Activated CD8-positive, alpha-beta memory T cell treated with anti-CD3 and anti-CD28 coated beads for 24 hours (primary cell): Measurements from ENCODE around the gene NQO1.
"Not testable (repeated sequence)": the region's sequence is repeated elsewhere in the genome, so short reads cannot be mapped to it uniquely, and the experiment has no call there.

ENCODE experiments used
- DNase-seq: peaks from one replicate; pipeline ENCODE4 v3.0.0-alpha.2; 2020

The NQO1 gene

DNA sequence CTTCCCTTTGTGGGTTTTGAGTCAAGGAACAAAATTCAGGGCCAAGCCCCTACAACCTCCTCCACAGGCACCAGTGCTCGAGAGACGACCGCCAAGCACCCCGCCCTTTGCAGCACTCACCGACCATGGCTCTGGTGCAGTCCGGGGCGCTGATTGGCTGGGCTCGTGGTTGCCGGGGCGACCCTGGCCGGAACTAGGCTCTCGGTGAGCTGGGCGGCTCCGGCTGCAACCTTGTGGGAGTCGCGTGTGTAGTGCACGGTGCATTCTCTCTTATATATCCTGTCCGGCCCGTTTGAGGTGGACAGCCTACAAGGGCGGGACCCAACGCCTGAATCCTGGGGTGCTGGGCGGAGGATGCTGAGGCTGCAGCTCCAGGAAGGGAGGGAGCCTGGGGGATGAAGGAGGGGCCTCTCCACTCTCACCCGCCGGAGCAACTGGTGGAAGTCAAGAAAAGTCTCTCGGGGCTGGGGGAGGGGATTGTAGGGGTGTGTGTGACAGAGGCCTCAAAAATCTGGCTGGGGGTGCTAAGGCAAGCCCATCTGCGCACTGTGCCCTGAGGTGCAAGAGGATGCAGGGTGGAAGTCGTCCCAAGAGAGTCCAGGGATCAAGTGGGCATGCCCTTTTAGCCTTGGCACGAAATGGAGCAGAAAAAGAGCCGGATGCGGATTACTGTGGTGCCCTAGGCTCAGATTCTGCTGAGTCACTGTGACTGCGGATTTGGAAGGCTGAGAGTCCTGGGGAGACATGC lies at the start of gene NQO1:
Gene NQO1, minus strand, starts transcription at position 248 of the 748 bp plus-strand sequence. Its CDS starts 121 bp downstream, at position 127.
- peak; percentile 95 for DNase-seq

DNA sequence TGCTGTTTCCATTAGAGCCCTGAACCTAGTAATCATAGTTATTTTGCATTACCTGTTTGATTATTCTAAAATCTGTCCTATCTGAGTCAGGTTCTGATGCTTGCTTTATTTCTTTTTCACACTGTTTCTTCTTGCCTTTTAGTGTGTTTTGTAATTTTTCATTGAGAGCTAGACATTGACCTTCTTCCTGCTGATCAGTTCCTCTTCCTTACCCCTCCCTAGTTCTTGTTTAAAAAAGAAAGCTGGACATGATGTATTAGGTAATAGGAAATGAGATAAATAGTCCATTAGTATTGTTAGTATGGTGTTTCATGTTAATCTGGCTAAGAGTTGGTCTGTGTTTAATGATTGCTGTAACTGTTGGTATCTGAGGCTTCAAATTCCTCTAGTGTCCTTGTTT lies 49.2 kb upstream of the NQO1 start:
- no peak for DNase-seq

DNA sequence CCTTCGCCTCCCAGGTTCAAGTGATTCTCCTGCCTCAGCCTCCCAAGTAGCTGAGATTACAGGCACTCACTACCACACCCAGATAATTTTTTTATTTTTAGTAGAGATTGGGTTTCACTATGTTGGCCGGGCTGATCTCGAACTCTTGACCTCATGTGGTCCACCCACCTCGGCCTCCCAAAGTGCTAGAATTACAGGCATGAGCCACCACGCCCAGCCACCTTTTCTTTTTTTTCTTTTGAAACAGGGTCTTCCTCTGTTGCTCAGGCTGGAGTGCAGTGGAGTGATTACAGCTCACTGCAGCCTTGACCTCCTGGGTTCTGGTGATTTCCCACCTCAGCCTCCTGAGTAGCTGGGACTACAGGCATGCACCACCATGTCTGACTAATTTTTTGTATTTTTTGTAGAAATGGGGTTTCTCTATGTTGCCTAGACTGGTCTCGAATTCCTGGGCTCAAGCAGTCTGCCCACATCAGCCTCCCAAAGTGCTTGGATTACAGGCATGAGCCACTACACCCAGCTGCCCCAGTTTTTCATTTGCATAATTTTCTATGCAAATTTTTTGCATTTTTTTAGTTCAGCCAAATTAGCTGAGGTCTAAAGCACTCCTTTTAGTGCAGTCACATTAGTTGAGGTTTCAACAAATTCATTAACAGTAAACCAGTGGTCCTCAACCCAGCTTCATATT lies 47.0 kb upstream of the NQO1 start:
- no peak for DNase-seq

DNA sequence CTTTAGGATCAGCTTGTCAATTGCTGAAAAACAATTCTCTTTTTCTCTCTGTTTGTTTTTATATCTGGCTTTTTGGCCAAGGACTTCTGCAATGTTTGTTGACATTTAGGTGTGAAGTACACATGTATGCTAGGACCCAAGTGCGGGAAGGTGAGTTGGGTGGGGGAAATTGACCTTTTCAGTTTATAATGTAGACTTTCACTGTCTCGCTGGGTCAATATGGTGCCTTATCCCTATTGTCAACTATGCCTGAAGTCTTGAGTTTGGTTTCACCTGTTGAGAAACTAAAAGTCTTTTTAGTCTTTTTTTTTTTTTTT lies 45.2 kb upstream of the NQO1 start:
- no peak for DNase-seq

DNA sequence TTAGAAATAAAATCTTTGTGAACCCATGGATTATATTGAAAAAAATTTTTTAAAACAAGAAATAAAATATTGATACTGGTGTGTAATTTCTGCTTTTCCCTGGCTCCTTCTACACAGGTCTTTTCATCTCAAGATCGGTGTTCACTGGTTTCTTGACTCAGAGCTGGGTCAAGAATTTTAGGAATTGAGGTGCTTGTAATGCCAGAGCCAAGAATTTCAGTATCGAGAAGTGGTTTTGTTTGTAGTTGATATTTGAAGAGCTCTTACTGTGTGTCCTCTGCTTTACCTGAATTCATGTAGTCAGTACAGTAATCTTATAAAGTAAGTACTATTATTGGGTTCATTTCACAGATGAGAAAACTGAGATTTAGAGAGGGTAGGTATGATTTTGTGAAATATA lies 43.0 kb upstream of the NQO1 start:
- no peak for DNase-seq

DNA sequence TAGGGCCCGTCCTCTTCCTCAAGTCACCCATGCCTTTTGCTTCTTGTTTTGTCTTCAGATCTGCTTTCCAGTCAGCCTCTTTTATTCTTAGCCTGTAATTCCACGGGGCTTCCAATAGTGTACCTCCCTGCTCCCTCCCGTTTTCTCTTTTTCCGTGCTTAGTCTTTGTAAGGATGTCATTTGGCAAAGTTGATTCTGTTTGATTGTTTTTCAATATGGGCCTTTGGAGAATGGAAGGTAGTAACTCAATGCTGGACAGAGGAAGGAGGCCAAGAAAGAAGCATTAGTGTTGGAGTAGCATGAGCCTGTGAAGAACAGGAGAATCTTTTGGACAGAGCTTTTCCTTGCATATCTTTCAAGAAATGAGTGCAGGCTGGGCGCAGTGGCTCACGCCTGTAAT lies 42.3 kb upstream of the NQO1 start:
- no peak for DNase-seq

DNA sequence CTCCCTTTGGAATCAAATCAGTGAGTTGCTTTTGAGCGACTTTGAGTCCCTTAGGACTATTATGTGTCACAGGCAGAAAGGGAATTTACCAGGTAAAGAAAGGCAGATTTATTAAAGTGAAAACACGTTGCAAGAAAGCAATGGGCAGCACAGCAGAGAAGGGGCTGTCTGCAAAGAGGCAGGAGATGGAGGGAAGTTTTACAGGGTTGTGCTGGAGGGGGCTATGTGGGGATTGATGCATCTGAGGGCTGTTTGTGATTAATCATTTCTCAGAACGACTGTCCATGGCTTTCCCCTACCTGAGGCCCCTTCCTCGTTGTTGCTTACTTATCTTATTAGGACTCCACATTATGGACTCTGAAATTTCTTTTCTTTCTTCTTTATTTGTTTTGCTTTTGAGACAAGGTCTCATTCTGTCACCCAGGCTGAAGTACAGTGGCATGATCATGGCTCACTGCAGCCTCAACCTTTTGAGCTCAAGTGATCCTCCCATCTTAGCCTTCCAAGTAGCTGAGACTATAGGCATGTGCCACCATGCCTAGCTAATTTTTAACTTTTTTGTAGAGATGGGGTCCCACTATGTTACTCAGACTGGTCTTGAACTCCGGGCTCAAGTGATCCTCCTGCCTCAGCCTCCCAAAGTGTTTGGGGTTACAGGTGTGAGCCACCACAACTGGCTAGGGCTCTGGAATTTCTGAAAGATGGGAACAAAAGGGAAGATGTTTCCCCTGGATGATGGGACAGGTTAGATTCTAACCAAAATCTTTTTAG lies 41.3 kb upstream of the NQO1 start:
- DNase-seq, result no peak

DNA sequence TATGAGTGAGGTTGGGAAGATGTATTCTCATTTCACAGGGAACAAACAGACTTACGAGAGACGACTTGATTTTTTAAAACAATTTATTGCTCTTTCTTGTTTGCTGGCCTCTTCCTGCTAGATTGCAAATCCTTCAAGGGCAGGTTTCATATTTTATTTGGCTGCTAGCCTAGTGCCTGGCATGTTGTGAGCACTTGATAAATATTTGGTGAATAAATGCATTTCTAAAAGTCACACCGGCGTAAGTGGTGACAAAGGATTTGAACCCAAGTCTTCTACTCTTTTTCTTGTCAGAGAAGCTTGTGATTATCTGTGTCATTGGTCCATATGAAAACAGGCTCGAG lies 37.2 kb upstream of the NQO1 start:
- no peak for DNase-seq

DNA sequence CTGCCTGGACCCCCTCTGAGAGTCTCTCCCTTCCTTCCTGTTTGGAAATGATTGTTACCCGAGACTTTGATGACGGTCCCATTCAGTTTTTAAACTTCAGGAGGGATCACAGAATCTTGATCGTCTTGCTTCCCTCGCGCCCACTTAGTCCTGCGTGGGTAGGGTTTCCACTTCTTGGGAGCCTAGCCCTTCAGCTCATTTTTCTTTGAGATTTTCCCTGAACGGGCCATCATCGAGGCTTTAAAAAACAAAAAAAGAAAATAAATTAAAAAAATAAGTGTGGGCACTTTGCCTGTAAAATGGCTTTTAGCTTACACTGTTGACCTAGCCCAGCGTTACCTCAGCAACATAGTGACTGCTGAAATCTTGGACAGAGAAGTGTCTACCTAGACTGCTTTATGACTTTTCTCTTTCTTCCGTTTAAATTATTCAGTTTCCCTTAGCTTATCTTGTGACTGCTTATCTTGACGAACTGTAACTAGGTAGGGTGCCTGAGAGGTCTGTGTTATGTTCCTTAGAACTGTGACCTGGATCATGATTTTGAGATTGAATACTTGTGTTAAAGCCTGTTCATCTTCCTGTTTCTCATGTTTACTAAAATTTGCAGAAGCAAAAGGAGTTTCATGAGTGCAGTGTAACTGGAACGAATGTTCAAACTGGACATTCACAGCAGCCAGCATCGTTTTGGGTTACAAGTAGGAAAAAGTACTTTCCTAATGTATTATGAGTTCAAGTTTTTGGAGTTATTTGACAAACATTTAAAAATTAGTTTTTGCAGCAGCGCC lies 36.6 kb upstream of the NQO1 start:
- no peak for DNase-seq

DNA sequence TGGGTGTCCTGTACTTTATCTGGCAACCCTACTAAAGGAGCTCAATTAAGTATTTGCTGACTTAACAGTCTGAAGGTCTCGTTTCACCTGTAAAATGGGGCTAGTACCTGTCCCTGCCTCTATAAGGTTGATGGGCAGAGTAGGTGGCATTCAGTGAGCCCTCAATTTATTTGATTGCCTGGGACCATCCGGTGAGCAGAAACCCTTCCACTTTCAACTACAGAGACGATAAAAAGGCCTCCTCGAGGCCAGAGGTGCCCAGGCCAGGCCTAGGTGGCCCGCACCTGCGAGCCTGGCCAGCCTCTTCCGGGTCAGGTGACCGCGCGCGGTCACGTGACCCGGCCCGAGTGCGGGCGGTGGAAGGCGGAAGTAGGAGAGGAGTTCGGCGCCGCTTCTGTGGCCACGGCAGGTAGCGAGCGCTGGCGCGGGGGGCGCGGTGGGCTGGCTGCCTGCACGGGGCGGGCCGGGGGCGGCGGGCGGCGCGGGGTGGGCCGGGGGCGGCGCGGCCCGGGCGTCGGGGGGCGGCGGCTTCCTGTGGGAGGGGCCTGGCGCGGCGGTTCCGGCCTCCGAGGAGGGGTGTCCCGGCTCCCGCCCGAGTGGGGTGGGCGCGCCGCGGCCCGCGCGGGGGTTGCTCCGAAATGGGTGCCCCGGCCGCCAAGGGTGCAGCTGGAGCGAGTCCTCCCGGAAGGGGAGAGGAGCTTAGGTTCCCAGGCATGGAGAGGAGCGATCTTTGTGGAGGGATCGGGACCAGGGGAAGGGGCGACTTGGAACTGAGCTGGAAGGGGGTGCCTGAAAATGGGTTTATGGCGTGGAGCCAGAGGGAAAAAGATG lies 35.8 kb upstream of the NQO1 start, which contains the start of gene WWP2:
Gene WWP2, plus strand, starts transcription at position 350 of the 831 bp plus-strand sequence. CDS start 24,679 bp downstream, outside the sequence.
- peak; percentile 91 for DNase-seq

DNA sequence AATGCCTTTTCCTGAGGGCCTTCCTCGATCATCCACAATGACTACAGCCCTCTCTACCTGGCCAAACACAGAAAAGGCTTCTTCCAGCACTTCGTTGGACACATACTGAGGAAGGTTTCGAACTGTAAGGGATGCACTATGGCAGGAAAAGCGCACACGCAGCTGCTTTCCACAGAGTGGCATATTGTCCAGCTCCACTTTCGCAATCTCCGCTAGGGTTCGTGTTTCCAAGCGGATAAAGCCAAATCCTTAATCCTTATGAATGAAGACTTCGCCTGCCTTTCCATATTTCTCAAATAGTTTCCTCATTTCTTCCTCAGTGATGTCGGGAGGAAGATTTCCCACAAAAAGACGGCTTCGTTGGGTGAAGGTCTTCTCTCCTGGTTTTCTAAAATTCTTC lies 31.0 kb upstream of the NQO1 start:
- DNase-seq, result not testable (repeated sequence)

DNA sequence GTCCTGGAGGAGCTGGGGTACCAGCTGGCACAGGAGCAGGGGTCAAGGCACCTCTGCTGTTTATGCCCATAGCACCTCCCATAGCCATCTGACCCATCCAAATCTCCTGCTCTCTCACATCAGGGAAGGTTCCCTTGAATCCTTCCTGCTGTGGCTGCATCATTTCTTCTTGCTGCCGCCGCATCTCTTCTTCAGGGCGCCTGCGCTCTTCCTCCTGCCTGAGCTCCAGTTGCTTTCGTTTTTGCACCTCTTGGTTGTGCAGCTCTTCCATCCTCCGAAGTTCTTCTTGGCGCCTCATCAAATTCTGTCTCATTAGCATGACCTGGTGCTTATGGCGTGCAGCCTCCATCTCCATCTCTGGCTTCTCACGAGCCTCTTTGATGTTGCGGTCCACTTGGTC lies 30.3 kb upstream of the NQO1 start:
- DNase-seq, result no peak

DNA sequence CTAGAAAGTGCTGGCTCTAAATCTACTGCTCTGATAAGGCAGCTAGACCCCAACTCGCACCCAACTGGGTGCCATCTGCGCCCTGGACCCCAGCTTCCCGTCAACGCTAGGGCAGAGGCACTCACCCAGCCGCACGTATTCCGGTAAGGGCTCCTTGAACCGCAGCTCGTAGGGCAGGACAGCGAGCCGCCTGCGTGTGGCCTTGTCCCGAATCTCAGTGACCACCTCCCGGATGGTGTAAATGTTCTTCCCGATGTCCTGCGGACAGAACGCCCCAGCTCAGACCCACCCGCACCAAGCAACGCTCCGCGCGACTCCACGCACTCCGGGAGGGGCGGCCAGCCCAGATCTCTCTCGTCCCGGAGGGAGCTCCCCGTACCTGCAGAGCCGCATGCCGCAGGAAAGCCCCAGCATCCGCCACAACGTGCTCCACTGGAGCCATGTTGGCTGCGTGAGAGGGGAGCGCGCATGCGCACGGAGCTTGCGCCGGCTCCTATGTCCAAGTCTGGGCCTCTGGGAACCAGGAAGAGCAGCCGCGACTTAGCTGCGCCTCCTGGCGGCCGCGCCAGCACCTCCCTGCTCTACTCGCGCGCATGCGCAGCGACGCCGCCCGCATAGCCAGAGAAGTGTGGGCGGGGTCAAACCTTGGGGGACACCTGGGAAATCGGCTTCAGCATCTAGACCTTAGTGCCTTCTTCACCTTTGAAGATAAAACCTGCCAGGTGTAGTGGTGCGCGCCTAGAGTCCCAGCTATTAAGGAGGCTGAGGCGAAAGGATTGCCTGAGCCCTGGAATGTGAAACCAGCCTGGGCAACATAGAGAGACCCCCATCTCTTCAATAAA lies 28.3 kb upstream of the NQO1 start, which contains the start of gene NOB1:
Gene NOB1, minus strand, starts transcription at position 458 of the 842 bp plus-strand sequence. Its CDS starts 16 bp downstream, at position 442.
- DNase-seq, result peak; percentile 96

DNA sequence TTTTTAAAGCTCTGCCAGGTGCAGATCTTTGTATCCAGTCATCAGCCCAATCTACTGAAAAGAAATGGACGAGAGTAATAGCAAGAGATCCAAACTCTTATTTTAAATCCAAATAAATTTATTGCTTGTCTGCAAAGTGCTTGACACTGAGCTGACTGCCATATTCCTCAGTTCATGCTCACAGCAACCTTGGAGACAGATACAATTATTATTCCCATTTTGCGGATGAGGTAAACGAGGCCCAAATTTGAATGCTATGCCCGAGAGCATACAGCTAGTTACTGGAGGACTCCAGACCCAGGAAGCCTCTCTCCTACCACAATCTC lies 27.7 kb upstream of the NQO1 start:
- no peak for DNase-seq

DNA sequence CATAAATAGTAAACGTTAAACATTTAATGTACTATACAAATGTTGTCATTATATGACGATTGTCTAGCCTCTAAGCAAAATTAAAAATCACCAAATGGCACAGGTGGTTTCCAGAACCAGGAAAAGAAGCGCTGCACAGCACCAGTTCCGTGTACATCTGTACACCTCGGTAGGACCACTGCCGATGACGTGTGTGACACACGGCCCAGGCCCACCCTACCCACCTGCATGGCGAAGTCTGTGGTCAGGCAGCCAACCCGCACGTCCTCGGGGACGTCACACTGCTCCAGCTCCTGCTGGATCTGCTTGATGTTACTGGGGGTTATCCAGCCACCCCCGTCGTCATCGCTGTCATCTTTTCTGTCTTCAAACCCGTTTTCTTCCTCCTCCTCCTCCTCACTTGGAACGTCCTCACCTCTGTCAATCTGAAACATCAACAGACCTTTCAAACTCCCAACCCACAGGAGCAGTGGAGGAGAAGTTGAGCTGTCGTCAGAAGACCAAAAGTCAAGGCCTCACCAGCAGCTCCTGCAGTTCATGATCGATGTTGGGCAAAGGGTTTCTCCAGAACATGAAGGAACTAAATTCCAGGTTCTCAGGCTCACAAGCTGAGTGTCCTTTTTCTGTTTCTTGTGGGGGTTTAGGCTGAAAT lies 22.5 kb upstream of the NQO1 start:
- DNase-seq, result no peak

DNA sequence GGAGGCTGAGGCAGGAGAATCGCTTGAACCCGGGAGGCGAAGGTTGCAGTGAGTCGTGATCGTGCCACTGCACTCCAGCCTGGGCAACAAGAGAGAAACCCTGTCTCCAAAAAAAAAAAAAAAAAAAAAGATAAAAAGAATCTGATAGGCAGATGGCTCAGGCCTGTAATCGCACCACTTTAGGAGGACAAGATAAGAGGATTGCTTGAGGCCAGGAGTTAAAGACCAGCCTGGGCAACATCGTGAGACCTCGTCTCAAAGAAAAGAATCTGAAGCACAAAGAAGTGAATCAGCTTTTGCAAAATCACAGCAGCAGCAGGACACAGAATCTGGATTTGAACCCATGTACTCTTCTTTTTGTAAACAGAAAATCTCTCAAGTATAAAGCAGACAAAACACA lies 20.8 kb upstream of the NQO1 start:
- no peak for DNase-seq

DNA sequence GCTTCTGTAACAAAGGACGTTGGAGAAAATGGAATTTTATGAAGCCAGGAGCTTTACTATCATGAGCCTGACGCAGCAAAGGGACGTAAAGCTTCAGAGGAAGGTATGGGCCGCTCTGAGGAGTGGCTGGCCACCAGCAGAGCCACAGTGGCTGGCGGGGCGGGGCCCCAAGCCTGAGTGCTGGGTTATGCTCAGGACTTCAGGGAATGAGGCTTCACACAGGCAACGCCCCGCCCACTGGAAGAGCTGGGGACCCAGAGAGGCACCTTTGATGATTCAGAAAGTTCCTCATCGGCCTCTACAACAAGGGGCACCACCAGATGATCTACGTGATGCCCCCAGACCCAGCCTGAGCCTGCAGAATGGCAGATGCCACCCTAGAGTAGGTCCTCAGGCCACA lies 19.6 kb upstream of the NQO1 start:
- no peak for DNase-seq

DNA sequence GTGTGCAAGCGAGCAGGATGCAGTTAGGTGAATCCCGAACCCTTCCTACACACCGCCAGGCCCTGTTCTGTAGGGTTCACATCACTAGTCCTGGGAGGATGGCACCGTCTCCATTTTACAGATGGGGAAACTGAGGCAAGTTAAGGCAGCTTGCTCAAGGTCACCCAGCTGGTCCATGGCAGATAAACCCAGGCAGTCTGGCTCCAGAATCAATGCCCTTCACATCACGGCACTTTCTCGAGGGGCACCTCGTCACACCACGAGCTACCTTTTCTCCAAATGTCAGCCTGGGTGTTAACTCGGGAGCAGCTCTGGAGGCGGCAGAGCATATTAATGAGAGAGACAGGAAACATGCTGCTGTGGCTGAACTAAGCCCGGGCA lies 18.9 kb upstream of the NQO1 start:
- DNase-seq, result no peak

DNA sequence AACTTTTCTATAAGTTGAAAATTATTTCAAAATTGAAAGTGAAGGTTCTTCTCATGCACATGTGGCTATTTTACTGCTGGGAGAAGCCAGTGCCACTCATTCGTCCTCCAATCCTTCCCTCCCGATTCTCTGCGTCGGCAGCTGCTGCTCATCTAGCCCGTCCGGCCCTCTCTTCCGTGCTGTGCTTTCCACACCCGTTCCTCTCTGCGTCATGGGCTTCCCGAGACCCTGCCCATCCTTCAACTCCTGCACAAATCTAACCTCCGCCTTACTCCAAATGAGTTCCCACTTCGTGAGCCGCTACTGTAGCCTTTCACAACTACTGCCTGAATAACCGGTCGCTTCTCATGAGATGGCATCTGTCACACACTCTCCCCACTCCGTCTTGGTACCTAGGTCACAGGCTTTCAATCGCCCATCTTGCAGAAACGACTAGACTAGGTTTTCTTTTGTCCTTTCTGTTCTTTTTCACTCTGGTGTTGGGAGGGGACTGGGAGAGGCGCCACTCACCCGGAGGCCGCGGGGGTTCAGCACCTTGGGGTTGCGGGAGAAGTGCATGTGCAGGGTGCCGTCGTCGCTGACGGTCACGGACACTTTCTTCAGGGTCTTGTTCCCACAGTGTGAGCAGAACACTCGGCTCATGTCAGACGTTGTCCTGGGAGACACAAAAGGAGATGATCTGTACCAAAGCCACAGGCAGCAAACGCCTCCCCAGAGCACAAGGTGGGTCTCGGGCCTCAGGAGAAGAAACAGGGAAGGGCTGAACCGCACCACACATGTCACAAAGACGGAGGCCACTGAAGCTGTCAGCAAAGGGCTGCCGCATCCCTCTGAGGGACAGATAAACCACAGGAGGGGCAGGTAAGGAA lies 18.2 kb upstream of the NQO1 start:
- DNase-seq, result no peak
